NCI-H146 treated with DMSO at 0.1 percent for 48 hours (cell line): ENCODE data around the gene TBC1D16.
"Not testable (repeated sequence)": the region's sequence is repeated elsewhere in the genome, so short reads cannot be mapped to it uniquely, and the experiment has no call there.

Source experiments
- DNase-seq: peaks from one replicate; lab custom pipeline; 2025; ENCODE audit not compliant: unreplicated experiment; lab: John Stamatoyannopoulos, UW

Gene TBC1D16

DNA sequence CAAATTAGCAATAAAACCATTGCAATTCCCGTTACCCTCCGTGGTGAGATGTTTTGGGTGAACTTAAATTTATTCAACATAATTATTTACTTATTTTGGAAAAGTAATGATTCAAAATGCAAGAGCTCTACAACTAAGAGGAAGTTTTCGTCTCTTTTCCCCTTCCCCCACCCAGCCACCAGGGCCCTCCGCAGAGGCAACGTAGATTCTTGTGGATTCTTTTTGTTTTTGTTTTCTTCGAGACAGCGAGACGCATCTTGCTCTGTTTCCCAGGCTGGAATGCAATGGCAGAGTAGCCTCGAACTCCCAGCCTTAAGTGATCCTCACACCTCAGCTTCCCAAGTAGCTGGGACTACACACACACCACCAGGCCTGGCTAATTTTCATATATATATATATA is 19.9 kb upstream of the TBC1D16 start:
- DNase-seq: no peak

DNA sequence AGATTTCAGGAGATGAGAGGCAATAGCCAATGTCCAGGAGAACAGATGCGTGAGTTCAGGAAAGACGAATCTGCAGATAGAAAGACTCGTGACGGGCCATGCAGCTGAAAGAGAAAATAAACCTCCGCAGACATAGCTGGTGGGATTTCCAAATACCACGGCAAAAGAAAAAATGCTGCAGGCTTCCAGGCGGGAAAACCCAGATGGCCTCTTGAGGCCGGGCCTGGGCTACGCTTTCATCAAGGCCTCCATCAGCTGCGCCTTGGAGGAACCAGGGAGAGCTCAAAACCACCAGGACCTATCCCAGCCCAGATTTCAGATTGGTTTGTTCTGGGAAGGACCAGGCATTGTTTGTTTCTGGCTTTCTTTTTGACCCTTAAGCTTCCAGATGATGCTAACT is 17.4 kb upstream of the TBC1D16 start:
- DNase-seq: no peak

DNA sequence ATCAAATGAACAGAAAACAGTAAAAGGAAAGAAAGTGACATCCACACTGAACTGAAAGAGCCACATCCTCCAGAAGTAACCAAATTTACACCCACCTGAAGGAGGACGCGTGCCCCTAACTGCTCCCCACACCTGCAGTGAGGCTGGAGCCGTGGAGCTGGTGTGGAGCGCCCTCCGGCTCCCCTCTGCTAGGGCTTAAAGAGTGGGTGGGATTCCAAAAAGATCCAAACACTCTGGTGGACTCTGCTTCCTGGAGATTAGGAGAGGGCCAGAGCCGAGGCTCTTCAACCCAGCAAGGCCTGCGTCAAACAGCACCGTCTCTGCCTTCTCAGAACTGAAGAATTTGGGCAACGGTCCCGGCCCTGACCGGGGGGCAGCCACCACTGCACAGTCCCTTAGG is 16.0 kb upstream of the TBC1D16 start:
- DNase-seq: no peak

DNA sequence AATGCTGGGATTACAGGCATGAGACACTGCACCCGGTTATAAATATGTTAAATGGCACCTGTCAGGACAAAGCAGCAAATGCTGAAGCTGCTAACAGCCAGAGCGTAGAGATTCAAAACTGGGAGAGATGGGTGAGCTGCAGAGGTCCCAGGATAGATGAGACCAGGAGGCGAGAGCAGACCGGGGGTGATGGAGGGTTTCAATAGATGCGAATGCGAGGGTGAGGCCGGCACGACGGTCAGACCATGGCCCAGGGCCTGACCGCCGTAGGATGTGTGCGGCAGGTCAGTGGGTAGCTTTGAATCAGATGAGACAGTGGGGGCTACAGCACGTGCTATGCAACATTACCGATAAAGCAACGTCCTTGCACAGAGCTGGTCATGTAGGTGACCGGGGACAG is 15.0 kb upstream of the TBC1D16 start:
- DNase-seq: no peak

DNA sequence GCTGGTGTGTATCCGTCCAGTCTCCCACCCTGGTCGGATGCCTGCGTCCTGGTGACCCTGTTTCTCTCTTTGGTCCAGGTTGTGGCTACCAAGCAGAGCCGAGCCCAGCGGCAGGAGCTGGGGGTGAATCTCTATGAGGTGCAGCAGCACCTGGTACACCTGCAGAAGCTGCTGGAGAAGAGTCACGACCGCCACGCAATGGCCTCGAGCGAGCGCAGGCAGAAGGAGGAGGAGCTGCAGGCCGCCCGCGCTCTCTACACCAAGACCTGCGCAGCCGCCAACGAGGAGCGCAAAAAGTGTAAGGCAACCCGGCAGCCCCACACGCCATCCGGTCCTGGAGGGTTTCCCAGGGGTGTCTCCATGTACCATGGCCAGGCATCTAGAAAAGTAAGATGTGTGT is 14.3 kb upstream of the TBC1D16 start:
- DNase-seq: no peak

DNA sequence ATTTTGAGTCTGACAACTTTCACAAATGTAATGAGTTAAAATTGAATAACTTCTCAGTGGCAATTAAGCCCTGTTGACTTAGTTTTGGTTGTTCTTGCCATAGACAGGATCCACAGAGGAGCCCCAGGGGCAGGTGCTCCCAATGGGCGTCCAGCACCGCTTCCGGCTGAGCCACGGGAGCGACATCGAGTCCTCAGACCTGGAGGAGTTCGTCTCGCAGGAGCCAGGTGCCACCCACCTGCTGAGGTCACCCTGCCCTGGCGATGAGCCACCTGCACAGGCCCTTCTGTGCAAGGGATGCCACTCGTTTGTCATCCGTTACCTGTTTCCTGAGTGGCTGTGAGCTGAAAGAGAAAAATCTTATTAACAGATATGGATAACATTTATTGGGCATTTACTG is 11.5 kb upstream of the TBC1D16 start:
- peak; percentile 84 for DNase-seq

DNA sequence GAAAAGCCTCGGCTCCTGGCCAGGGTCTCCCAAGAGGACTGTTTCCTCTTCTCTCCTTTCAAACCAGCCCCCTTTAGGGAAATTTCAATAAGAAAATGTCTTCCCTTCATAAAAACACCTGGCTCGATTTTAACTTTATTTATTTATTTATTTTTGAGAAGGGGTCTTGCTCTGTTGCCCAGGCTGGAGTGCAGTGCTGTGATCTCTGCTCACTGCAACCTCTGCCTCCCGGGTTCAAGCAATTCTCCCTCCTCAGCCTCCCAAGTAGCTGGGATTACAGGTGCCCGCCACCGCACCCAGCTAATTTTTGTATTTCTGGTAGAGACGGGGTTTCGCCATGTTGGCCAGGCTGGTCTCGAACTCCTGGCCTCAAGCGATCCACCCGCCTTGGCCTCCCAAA is 11.0 kb upstream of the TBC1D16 start:
- DNase-seq: not testable (repeated sequence)

DNA sequence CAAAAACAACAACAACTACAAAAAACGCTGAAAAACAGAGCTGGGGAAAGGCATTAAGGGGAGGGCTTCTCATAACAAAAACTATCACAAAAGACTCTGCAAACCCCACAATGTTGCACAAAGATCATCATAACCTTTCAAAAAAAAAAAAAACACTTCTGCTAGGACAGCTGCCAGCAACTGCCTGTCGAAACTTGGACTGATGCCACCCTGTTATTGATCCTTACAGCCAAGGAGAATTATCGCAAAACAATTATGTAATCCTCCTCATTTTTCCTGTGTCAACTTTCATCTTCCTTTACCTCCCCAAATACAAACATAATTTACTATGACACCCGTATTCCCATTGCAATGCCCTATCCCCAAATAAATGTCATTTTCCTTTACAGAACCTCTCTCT is 10.0 kb upstream of the TBC1D16 start:
- DNase-seq: peak; percentile 91

DNA sequence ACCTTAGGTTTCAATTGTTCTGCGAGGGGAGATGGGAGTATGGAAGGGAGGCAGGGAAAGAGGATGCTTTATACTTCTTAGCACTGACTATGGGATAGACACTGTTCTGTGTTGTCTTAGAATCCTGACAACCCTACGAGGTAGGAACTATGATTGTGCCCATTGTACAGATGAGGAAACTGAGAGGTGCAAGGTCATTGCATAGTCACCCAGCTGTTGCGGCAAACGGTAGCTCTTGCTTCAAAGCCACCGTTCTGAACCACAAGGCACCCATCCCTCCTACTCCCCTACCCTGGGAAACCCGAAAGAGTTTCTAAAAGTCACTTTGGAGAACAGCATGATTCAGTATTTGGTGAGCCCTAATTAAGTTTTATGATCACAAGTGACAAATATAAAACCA is 8.3 kb upstream of the TBC1D16 start:
- DNase-seq: no peak

DNA sequence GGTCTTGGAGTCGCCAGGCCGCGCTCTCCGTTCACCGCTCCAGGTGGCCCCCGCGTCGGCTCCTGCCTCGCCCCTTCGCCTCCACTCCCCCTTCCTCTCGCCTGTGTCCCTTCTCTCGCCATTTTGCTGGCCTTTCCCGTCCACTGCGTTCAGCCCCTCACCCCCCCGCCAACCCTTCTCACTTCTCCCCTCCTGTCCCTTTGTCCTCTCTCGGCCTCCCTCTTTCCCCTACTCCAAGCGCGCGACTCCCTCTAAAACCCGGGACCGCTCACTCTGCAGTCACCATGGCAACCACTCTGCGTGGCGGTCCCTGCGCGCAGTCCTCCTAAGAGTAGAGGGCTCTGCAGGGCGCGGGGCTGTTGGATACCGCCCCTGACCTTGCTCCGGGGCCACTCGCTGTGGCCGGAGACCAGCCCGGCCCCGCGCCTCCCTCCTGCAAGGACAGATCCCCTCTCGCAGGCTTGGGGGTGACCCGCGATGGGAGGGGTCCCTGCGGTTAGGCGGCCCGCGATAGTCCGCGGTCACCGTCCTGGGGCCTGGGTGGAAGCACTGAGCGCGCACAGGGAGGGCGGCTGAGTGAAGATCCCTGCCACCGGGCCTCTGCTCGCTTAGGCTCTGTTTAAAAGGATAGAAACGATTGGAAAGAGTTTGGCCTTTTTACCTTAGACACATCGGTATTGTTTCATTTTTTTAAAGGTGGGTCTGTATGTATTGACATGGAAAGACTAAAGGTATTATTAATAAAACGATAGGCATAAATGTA is 1.2 kb upstream of the TBC1D16 start:
- peak; percentile 67 for DNase-seq

DNA sequence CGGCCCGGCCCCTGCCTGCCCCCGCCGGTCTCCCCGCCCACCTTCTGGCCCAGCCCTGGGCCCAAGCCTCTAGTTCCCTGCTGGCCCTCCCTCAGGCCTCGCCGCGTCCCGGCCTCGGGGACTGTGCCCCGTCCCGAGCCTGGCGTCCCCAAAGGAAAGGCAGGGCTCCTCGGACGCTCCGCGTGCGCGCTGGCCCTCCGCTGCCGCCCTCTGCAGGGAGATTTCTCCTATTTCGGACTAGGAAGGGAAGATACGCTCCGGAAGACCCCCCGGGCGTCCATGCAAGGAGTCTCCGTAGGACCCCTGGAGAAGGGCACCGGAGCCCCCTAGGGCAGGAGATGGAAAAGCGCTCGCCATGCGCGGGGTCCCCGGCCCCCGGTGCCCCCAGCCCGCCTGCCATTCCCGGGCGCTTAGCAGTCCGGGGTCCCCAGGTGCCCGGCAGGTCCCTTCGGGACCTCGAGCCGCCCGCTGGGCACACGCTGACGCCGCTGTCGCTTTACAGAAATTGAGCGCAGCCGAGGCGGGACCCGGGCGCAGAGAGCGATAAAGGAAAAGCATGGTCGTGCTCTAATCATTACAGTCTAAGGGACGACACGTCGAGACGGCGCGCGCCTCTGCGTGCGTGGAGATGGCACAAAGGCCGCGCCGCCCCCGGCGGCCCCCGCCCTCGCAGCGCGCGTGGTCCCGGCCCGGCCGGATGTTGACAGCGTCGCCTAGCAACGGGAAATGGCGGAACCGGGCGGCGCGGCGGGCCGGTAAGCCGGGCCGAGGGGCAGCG is 454 bp upstream of the TBC1D16 start, which contains the start of gene CCDC40:
Gene CCDC40, plus strand, starts transcription at position 706 of the 778 bp plus-strand sequence. Its CDS starts 21 bp downstream, at position 727.
- DNase-seq: peak; percentile 67

DNA sequence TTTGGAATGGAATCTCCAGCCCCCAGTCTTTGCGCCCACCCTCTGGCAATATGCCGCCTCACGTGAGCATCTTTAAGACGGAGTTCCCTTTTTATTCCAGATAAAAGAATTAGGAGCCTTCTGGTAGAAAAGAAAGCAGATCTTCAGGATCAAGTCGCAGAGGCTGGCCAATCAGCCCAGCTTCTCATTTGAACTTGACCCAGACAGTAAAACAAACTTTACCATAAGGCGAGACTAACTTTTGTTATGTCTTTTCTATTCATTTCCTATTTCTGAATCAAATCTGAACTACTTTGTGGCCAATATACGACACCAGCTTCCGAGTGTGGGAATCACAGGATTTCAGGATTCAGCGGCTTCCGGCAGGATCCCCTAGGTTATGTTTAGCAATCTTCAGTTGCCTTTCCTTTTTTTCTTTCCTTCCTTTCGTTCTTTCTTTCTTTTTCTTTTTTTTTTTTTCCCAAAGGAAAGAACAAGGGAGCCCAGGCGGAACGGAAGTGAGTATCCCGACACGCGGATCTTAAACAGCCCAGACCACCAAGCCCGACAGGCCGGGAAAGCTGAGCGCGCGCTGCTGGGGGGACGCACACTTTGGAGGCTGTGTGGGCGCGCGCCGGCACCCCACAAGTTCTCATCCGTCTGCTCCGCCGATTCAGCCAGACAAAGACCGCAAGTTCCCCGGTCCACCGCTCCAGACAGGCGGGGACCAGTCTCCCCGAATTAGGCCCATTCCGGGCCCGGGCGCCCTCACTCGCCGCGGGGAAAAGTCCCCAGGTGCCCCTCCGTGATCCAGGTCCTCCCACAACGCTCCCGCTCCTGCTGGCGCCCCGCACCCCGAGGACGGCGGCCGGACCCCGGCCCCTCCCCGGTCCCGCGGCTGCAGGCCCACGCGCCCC is 633 bp downstream of the TBC1D16 start:
- no peak for DNase-seq

DNA sequence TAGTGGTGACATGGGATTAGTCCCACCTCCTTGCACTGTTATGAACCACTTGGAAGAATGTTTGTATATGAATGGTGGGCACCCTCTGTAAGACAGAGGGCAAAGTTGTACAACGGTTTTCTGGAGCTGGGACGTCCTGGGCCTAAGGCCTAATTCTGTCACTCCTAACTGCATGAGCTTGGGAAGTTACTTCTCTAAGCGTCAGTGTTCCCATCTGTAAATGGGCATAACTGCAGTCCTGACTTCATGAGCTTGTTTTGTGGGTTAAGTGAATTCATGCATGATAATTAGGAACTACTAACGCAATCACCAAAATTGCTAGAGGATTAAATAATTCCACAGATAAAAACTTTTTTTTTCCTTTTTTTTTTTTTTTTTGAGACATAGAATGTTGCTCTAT is 1.8 kb downstream of the TBC1D16 start:
- no peak for DNase-seq

DNA sequence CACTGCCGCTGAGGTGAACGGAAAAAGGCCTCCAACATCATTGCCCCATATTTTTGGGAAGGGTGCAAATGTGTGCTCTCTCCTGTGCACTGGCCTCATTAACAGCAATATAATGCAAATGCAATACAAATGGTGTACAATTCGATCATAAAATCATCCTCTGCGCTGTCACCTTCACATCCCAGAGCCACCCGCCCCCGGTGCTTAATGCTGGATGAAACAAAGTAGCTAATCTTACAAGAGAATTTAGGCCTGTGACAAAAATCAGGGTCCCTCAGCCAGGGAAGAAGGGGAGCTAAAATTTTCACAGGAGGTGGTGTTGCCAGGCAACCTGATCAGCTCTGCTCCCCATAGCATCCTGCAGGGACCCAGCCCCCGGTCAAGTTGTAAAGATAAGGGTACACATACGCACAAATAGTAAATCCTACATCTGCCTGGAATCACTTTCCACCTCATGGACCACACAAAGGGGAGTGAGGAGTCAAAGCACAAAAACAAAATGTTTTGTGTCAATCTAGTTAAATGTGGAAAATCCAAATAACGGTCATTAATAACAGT is 3.0 kb downstream of the TBC1D16 start:
- DNase-seq: no peak

DNA sequence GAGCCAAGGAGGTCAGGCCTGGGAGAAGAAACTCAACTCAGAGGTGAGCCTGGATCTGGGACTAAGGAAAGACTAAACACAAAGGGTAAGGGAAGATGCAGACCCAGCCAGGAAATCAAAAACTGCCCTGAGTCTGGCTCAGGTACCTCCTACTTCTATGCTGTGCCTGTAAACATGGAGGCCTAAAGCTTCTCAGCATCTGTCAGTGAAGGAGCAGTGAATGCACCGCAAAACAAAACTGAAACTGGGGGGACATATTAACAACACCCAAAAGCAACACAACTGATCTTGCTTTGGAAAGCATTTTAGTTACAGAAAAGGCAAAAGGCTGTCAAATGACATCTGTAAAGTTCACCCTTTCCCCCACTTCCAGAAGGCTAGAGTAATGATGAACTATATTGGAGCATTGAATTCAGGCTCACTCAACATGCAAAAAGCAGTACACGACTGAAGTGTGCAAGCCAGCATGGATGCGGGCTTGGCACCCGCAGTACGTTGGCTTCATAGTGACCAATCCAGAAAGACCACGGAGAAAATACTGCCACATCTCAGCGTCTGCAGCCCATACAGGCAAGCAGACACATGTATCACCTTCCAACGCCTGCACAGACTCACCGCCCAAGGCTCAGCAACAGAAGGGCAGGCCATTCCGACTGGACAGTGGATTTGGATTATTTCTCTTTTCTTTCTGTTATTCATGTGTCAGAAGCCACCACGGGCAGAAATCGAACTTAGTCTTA is 3.8 kb downstream of the TBC1D16 start:
- no peak for DNase-seq

DNA sequence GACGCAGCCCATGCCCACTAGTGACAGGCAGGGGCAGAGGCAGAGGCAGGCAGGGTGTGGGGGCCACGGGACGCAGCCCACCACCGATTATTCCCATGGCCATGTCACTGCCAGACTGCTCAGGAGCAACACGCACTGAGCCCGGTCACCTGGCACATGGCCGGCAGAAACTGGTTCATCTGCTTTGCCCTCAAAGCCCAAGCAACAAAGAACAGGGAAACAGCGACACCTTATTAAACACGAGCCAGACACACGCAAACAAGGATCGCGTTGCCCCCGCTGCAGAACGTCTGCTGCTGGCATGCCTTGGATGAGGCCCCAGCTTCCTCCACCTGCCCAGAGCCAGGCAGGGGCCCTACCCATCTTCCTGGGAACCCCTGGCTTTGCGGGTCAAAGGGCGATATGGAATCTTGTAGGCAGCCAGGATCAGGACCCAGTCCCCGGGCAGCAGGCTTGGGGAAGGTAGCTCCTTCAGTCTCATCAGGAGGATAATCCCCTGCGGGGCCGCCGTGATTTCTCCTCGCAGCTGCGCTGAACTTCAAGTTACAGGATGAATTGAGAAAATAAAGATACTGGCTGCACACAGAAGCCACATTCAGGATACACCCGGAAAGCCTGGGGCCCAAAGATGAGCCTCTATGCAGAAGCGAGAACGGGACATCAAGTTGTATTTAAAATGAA is 4.8 kb downstream of the TBC1D16 start:
- DNase-seq: no peak

DNA sequence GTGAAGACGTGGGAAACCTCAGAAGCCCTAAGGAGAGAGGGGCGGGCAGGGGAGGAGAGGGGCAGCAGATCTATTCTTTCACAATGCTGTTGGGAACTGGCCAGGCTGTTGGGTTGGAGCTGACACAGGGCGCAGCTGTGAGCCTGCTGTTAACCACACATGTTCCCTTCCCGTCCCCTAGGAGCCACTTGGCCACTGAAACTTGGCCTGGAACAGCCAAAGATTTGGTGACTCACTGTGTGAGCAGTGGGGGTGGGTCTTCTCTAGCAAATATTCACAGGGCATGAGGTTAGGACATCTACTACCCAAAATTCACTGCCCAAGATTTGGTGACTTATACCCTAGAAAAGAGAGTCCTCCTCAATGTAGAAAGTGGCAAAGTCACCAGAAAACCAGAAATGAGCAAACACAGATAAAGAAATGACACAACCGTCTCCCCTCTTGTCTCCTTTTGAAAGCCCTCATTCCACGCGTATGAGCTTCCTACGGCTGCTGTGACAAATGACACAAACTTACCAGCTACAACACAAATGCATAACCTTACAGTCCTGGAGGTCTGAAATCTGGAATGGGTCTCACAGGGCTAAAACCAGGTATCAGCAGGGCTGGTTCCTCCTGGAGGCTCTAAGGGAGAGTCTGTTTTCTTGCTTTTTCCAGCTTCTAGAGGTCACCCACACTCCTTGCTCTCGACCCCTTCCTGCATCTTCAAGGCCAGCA is 6.3 kb downstream of the TBC1D16 start:
- DNase-seq: no peak

DNA sequence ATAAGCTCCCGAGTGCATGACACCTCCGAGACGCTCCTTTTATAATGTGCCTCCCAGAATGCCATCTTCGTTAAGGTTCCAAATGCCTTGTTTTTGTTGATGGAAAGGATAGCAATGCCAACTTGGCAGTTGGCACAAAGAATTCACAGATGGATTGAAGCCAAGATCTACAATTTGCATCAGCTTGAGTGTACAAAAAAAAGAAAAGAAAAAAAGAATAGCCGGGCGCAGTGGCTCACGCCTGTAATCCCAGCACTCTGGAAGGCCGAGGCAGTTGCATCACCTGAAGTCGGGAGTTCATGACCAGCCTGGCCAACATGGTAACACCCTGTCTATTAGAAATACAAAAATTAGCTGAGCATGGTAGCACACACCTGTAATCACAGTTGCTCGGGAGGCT is 7.6 kb downstream of the TBC1D16 start:
- no peak for DNase-seq

DNA sequence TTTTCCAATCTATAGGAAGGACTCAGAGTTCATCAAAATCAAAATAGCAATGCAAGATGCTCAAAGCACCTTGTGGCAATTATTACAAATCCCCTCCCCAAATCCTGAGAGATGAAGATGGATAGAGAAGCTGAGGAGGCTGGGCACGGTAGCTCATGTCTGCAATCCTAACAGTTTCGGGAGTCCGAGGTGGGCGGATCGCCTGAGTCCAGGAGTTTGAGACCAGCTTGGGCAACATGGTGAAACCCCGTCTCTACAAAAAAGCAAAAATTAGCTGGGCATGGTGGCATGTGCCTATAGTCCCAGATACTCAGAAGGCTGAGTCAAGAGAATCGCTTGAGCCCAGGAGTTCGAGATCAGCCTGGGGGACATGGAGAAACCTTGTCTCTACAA is 8.6 kb downstream of the TBC1D16 start:
- DNase-seq: no peak
